D341Med (cell line): ENCODE measurements around the gene AGAP1.
"Not testable (repeated sequence)": the region's sequence is repeated elsewhere in the genome, so short reads cannot be mapped to it uniquely, and the experiment has no call there.

Experiments used
- DNase-seq: peaks from one replicate; pipeline ENCODE4 v3.0.0; 2012; ENCODE audit warnings: low spot score

The AGAP1 gene

GRCh38 chr2:236130349-236130998, 636.6 kb downstream of the AGAP1 start:
- no peak for DNase-seq

- no peak for DNase-seq
These were observed 637.3 kb downstream of the AGAP1 start for GRCh38 chr2:236131073-236131692.

- no peak for DNase-seq
These were observed 639.7 kb downstream of the AGAP1 start for GRCh38 chr2:236133410-236134012.

GRCh38 chr2:236136538-236136937, 642.7 kb downstream of the AGAP1 start:
- no peak for DNase-seq

GRCh38 chr2:236137066-236137465, 643.2 kb downstream of the AGAP1 start:
- no peak for DNase-seq

GRCh38 chr2:236141616-236142015, 647.8 kb downstream of the AGAP1 start:
- not testable (repeated sequence) for DNase-seq

- DNase-seq: no peak
These were observed 650.0 kb downstream of the AGAP1 start for GRCh38 chr2:236143811-236144210.

- DNase-seq: no peak
These were observed 652.6 kb downstream of the AGAP1 start for GRCh38 chr2:236146436-236146835.

- DNase-seq: no peak
These were observed 661.6 kb downstream of the AGAP1 start for GRCh38 chr2:236155406-236155805.

GRCh38 chr2:236156095-236156859, 662.4 kb downstream of the AGAP1 start:
- no peak for DNase-seq

- DNase-seq: no peak
These were observed 663.0 kb downstream of the AGAP1 start for GRCh38 chr2:236156860-236157194.

- DNase-seq: no peak
These were observed 663.5 kb downstream of the AGAP1 start for GRCh38 chr2:236157366-236157765.

GRCh38 chr2:236157815-236158498, 664.1 kb downstream of the AGAP1 start:
- no peak for DNase-seq

GRCh38 chr2:236158969-236159777, 665.3 kb downstream of the AGAP1 start:
- DNase-seq: no peak

GRCh38 chr2:236159778-236160170, 665.9 kb downstream of the AGAP1 start:
- no peak for DNase-seq

GRCh38 chr2:236160366-236161081, 666.7 kb downstream of the AGAP1 start:
- no peak for DNase-seq

- DNase-seq: no peak
These were observed 667.2 kb downstream of the AGAP1 start for GRCh38 chr2:236161082-236161462.

GRCh38 chr2:236161531-236161930, 667.7 kb downstream of the AGAP1 start:
- DNase-seq: no peak

GRCh38 chr2:236162031-236162845, 668.4 kb downstream of the AGAP1 start:
- DNase-seq: no peak

GRCh38 chr2:236162882-236163470, 669.1 kb downstream of the AGAP1 start:
- no peak for DNase-seq
